Skeletal muscle tissue (tissue), 4 donors: Measurements from ENCODE around the gene PCDHGB7. TPM values are rescaled to one million over a fixed set of nuclear protein-coding genes. Genes with fewer than 3 reads are reported as not detected.
"Not testable (repeated sequence)": the region's sequence is repeated elsewhere in the genome, so short reads cannot be mapped to it uniquely, and the experiment has no call there.

Source experiments
- H3K27ac ChIP-seq: one replicate; pipeline ENCODE4 v1.7.0; 2013; ENCODE audit warnings: mild to moderate bottlenecking, low read depth, low read length, inconsistent platforms
- H3K27me3 ChIP-seq, 3 donors: one replicate each; pipeline ENCODE4 v1.7.0; 2013; ENCODE audit warnings: low read length in 3 of 3; ENCODE audit not compliant: control insufficient read depth in 3 of 3, insufficient read depth in 3 of 3
- H3K36me3 ChIP-seq, 3 donors: one replicate each; pipeline ENCODE4 v1.7.0; 2013; ENCODE audit warnings: low read length in 3 of 3; ENCODE audit not compliant: control insufficient read depth in 3 of 3, insufficient read depth in 3 of 3
- H3K4me1 ChIP-seq, 3 donors: one replicate each; pipeline ENCODE4 v1.7.0; 2013; ENCODE audit warnings: low read length in 3 of 3, mild to moderate bottlenecking in 3 of 3; ENCODE audit not compliant: control insufficient read depth in 3 of 3, insufficient read depth in 3 of 3
- H3K4me3 ChIP-seq, 3 donors: one replicate each; pipeline ENCODE4 v1.7.0; 2013; ENCODE audit warnings: low read length in 3 of 3
- H3K9ac ChIP-seq, 3 donors: one replicate each; pipeline ENCODE4 v1.7.0; 2013; ENCODE audit warnings: low read length in 3 of 3, mild to moderate bottlenecking in 3 of 3, moderate library complexity in 2 of 3, low read depth in 1 of 3
- H3K9me3 ChIP-seq, 3 donors: one replicate each; pipeline ENCODE4 v1.7.0; 2013; ENCODE audit warnings: low read length in 3 of 3; ENCODE audit not compliant: control insufficient read depth in 3 of 3
- total RNA-seq: library from RNA; depleted of rRNA; stranded (reverse); fragments of >200 nt; gene quantifications from one replicate; pipeline ENCODE4 v1.2.3, GENCODE V29; 2014
- donor health status: Osteomylitis.

PCDHGB7 gene
- total RNA-seq, 1 donor from 2014 or later: 7.3 TPM

GRCh38 chr5:141383345-141383744 lies 34.1 kb upstream of the PCDHGB7 start:
- peaks cover 0 to 6% (median 0%) of the 10 kb centered on the region in 3 donors for H3K4me1 ChIP-seq
- H3K36me3 ChIP-seq: no peaks in the 10 kb centered on the region
- H3K9ac ChIP-seq: no peak overlapping the region
- H3K4me3 ChIP-seq: peak overlapping the region; percentile 58 to 69 (median 61)
- H3K27me3 ChIP-seq: peaks cover 0 to 4% (median 0%) of the 10 kb centered on the region in 3 donors
- H3K27ac ChIP-seq: no peak overlapping the region
- peaks cover 8 to 25% (median 17%) of the 10 kb centered on the region in 3 donors for H3K9me3 ChIP-seq

- H3K27me3 ChIP-seq: peaks cover 0 to 6% (median 0%) of the 10 kb centered on the region in 3 donors
Measured at GRCh38 chr5:141384471-141385267, 32.8 kb upstream of the PCDHGB7 start.

DNA sequence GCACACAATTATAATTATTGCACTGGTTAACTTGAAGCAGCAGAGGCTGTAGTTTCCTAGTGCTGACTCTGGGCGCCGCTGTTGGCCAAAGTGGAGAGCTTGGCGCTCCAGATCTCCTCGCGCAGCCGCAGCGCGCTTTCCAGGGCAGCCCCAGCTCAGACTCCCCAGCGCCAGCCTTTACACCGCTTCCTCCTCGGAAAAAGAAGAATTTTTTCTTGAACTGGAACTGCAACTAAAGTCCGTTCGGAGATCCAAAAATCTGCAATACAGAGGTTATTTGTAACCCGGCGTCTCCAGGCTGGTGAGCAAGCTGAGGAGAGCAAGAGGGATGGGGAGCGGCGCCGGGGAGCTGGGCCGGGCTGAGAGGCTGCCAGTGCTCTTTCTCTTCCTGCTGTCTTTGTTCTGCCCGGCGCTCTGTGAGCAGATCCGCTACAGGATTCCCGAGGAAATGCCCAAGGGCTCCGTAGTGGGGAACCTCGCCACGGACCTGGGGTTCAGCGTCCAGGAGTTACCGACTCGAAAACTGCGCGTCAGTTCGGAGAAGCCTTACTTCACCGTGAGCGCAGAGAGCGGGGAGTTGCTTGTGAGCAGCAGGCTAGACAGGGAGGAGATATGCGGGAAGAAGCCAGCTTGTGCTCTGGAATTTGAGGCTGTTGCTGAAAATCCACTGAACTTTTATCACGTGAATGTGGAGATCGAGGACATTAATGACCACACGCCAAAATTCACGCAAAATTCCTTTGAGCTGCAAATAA lies 29.7 kb upstream of the PCDHGB7 start, which contains the start of gene PCDHGB4:
Gene PCDHGB4, plus strand, starts transcription at position 142 of the 755 bp plus-strand sequence. Its CDS starts 187 bp downstream, at position 329.
- H3K4me3 ChIP-seq: peak within 1 kb of the TSS; percentile 45 to 59 (median 49)
- not testable (repeated sequence) for H3K27ac ChIP-seq, H3K9ac ChIP-seq, H3K36me3 ChIP-seq
- peaks cover 14 to 36% (median 29%) of the 10 kb centered on the region in 3 donors for H3K9me3 ChIP-seq
- H3K4me1 ChIP-seq: peaks cover 0 to 14% (median 0%) of the 10 kb centered on the region in 3 donors
- H3K27me3 ChIP-seq: peaks cover 0 to 10% (median 2%) of the 10 kb centered on the region in 3 donors

More at GRCh38 chr5:141384471-141385267, 32.8 kb upstream of the PCDHGB7 start:
- peaks cover 11 to 28% (median 26%) of the 10 kb centered on the region in 3 donors for H3K9me3 ChIP-seq
- peaks cover 0 to 13% (median 0%) of the 10 kb centered on the region in 3 donors for H3K4me1 ChIP-seq
- H3K36me3 ChIP-seq: peaks cover 0 to 1% (median 0%) of the 10 kb centered on the region in 3 donors
- H3K4me3 ChIP-seq: peak overlapping the region in 1 of 3 donors; percentile 33
- H3K27ac ChIP-seq: no peak overlapping the region
- no peak overlapping the region for H3K9ac ChIP-seq

- Histone ChIP-seq H3K9me3 (peaks cover 12 to 31% (median 29%) of the 10 kb centered on the region in 3 donors), H3K36me3 (peaks cover 0 to 6% (median 0%) of the 10 kb centered on the region in 3 donors), H3K9ac (no peak overlapping the region), H3K27ac (no peak overlapping the region), H3K4me1 (peaks cover 0 to 12% (median 0%) of the 10 kb centered on the region in 3 donors), H3K4me3 (peak overlapping the region; percentile 37 to 59 (median 45)), H3K27me3 (peaks cover 0 to 14% (median 4%) of the 10 kb centered on the region in 3 donors)
Measured at GRCh38 chr5:141388661-141389060, 28.8 kb upstream of the PCDHGB7 start.

DNA sequence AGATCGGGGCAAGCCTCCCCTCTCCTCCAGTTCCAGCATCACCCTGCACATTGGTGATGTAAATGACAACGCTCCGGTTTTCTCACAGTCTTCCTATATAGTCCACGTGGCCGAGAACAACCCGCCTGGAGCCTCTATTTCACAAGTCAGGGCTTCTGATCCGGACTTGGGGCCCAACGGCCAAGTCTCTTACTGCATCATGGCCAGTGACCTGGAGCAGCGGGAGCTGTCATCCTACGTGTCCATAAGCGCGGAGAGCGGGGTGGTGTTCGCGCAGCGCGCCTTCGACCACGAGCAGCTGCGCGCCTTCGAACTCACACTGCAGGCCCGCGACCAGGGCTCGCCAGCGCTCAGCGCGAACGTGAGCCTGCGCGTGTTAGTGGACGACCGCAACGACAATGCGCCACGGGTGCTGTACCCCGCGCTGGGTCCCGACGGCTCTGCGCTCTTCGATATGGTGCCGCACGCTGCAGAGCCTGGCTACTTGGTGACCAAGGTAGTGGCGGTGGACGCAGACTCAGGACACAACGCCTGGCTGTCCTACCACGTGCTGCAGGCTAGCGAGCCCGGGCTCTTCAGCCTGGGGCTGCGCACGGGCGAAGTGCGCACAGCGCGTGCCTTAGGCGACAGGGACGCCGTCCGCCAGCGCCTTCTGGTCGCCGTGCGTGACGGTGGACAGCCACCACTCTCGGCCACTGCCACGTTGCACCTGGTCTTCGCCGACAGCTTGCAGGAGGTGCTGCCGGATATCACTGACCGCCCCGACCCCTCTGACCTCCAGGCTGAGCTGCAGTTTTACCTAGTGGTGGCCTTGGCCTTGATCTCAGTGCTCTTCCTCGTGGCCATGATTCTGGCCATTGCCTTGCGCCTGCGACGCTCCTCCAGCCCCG lies 28.1 kb upstream of the PCDHGB7 start:
- Histone ChIP-seq H3K27me3 (peaks cover 0 to 14% (median 6%) of the 10 kb centered on the region in 3 donors), H3K9ac (no peak overlapping the region), H3K36me3 (peaks cover 0 to 6% (median 0%) of the 10 kb centered on the region in 3 donors), H3K9me3 (peaks cover 12 to 34% (median 30%) of the 10 kb centered on the region in 3 donors), H3K4me1 (peaks cover 0 to 12% (median 0%) of the 10 kb centered on the region in 3 donors), H3K27ac (no peak overlapping the region), H3K4me3 (peak overlapping the region; percentile 17 to 59 (median 41))

DNA sequence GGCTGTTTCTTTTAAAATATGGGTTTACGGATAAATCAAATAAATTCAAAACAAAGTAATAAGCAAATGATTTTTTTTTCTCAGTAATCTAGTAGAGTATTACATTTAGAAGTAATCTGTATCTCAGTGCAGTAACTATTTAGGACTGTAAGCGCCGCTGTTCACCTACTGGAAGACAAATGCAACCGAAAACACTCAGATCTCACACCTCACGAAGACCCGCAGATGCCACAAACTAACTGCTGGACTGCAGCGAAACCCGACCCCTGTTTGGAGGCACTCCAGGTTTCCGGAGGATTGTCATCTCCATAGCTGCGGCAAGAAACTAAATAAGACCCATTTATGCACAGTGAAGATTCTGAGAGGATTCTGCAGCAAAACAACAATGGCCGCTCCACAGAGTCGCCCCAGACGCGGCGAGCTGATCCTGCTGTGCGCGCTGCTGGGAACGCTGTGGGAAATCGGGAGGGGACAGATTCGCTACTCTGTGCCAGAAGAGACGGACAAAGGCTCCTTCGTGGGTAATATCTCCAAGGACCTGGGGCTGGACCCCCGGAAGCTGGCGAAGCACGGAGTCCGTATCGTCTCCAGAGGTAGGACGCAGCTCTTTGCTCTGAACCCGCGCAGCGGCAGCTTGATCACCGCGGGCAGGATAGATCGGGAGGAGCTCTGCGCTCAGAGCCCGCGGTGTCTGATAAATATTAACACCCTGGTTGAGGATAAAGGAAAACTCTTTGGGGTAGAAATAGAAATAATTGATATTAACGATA lies 24.9 kb upstream of the PCDHGB7 start, which contains the start of gene PCDHGA8:
Gene PCDHGA8, plus strand, starts transcription at position 205 of the 770 bp plus-strand sequence. Its CDS starts 181 bp downstream, at position 386.
- Histone ChIP-seq H3K27ac (no peak within 1 kb of the TSS), H3K36me3 (peaks cover 0 to 6% (median 0%) of the 10 kb centered on the region in 3 donors), H3K9me3 (peaks cover 12 to 31% (median 20%) of the 10 kb centered on the region in 3 donors), H3K4me3 (peak within 1 kb of the TSS in 2 of 3 donors; percentile 44 to 49), H3K4me1 (peaks cover 0 to 15% (median 0%) of the 10 kb centered on the region in 3 donors), H3K27me3 (peaks cover 0 to 18% (median 12%) of the 10 kb centered on the region in 3 donors), H3K9ac (no peak within 1 kb of the TSS)

DNA sequence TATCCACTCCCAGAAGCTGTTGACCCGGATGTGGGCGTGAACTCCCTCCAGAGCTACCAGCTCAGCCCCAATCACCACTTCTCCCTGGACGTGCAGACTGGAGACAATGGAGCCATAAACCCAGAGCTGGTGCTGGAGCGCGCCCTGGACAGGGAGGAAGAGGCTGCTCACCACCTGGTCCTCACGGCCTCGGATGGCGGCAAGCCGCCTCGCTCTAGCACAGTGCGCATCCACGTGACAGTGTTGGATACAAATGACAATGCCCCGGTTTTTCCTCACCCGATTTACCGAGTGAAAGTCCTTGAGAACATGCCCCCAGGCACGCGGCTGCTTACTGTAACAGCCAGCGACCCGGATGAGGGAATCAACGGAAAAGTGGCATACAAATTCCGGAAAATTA lies 24.2 kb upstream of the PCDHGB7 start:
- Histone ChIP-seq H3K9me3 (peaks cover 12 to 29% (median 19%) of the 10 kb centered on the region in 3 donors), H3K4me3 (peak overlapping the region in 1 of 3 donors; percentile 49), H3K4me1 (peaks cover 0 to 15% (median 0%) of the 10 kb centered on the region in 3 donors), H3K9ac (no peak overlapping the region), H3K27me3 (peaks cover 0 to 18% (median 12%) of the 10 kb centered on the region in 3 donors), H3K27ac (no peak overlapping the region), H3K36me3 (peaks cover 0 to 6% (median 0%) of the 10 kb centered on the region in 3 donors)

DNA sequence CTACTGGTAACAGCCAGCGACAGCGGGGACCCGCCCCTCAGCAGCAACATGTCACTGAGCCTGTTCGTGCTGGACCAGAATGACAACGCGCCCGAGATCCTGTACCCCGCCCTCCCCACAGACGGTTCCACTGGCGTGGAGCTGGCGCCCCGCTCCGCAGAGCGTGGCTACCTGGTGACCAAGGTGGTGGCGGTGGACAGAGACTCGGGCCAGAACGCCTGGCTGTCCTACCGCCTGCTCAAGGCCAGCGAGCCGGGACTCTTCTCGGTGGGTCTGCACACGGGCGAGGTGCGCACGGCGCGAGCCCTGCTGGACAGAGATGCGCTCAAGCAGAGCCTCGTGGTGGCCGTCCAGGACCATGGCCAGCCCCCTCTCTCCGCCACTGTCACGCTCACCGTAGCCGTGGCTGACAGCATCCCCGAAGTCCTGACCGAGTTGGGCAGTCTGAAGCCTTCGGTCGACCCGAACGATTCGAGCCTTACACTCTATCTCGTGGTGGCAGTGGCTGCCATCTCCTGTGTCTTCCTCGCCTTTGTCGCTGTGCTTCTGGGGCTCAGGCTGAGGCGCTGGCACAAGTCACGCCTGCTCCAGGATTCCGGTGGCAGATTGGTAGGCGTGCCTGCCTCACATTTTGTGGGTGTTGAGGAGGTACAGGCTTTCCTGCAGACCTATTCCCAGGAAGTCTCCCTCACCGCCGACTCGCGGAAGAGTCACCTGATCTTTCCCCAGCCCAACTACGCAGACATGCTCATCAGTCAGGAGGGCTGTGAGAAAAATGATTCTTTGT lies 22.9 kb upstream of the PCDHGB7 start:
- not testable (repeated sequence) for H3K27ac ChIP-seq, H3K9ac ChIP-seq, H3K36me3 ChIP-seq
- H3K4me3 ChIP-seq: peak overlapping the region in 1 of 3 donors; percentile 31
- peaks cover 13 to 29% (median 20%) of the 10 kb centered on the region in 3 donors for H3K9me3 ChIP-seq
- peaks cover 0 to 18% (median 12%) of the 10 kb centered on the region in 3 donors for H3K27me3 ChIP-seq
- peaks cover 0 to 16% (median 5%) of the 10 kb centered on the region in 3 donors for H3K4me1 ChIP-seq
